HG02588 (cell line): ENCODE measurements around the gene UTP3.
"Not testable (repeated sequence)": the region's sequence is repeated elsewhere in the genome, so short reads cannot be mapped to it uniquely, and the experiment has no call there.

Source experiments
- ATAC-seq: cut with Tn5 transposase; IDR thresholded peaks from one replicate; pipeline ENCODE4 v1.9.1; 2021; ENCODE audit warnings: mild to moderate bottlenecking, moderate library complexity; ENCODE audit not compliant: unreplicated experiment

UTP3 gene, protein sequence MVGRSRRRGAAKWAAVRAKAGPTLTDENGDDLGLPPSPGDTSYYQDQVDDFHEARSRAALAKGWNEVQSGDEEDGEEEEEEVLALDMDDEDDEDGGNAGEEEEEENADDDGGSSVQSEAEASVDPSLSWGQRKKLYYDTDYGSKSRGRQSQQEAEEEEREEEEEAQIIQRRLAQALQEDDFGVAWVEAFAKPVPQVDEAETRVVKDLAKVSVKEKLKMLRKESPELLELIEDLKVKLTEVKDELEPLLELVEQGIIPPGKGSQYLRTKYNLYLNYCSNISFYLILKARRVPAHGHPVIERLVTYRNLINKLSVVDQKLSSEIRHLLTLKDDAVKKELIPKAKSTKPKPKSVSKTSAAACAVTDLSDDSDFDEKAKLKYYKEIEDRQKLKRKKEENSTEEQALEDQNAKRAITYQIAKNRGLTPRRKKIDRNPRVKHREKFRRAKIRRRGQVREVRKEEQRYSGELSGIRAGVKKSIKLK

GRCh38 chr4:70687821-70688794 is at the start of gene UTP3:
TSS of gene UTP3 (plus strand) at chr4:70688532. CDS start at chr4:70688678, 146 bp downstream.
- ATAC-seq, result peak; percentile 92

DNA sequence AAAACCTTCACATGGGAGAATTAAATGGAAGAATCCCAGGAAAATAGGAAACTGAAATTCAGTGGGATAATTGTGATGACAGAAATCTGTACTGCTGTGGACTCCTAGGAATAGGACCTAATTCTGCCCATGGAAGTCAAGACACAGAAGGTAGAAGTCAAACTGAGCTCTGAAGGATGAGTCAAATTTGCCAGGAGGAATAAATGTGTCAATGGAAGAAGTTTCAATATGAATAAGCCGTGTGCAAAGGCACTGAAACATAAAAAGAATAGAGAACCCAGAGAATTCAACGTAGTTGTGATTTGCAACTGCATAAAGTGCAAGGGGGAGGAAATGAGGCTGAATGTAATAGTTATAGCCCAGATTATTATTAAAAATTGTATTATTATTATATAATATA is 48.1 kb upstream of the UTP3 start:
- no peak for ATAC-seq

- not testable (repeated sequence) for ATAC-seq
Observed at GRCh38 chr4:70650741-70651140, 37.6 kb upstream of the UTP3 start.

DNA sequence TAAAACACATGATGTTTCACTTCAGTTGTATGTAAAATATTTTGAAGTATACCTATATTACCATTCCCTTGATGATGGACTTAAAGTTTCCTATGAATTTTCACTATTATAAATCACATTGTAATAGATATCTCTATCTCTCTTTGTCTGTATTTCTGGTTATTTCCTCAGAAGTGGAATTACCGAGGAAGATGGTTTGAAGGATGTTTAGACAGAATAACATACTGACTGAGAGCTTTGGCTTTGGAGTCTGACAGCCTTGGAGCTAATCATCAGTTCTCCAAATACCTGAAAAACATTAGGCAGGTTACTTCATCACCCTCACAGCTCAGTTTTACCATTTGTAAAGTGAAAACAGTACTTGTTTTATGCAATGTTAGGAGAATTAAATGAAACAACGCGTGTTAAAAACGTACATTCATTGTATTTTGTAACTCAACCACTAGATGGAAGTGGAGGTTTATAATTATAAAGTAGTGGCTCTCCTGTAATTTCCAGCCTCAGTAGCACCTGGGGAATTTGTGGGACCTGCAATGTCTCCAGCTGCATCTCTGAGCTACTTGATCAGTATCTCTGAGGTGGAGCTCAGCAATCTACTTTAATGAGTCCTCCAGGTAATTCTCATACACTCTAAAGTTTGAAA is 36.3 kb upstream of the UTP3 start:
- ATAC-seq, result no peak

DNA sequence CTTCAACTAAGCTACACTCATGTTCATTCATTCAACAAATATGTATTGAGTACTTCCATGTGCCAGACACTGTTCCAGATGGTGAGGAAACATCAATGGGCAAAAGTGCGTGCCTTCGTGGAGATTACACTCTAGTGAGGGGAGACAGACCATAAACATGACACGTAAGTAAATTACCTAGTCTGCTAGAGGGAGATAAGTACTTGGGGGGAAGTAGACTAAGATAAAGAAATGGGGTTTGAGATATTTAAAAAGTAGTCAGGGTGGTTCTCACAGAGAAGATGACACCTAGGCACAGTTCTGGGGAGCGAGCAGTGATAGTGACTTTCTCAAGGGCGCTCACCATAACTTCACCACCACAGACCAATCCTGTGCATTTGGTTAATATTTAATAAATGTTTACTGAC is 33.7 kb upstream of the UTP3 start:
- no peak for ATAC-seq

DNA sequence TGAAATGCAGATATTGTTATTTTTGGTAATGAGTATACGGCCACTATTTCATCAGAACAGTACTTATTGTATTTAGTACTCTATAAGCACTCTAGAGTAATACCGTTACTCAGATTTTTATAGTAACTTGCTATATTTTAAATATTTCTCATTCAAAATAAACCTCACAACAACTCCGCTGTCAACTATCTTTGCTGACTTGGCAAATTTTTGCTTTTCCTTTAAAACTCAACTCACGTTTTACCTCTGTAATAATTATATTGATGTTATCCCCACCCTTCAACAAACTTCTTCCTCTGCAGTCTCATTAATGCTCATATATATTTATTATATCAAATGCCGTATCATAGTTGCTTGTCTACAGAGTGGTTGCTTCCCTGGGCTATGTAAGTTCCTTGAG is 31.0 kb upstream of the UTP3 start:
- no peak for ATAC-seq

GRCh38 chr4:70658418-70658817 is 29.9 kb upstream of the UTP3 start:
- no peak for ATAC-seq

- no peak for ATAC-seq
Observed at GRCh38 chr4:70660106-70660505, 28.2 kb upstream of the UTP3 start.

DNA sequence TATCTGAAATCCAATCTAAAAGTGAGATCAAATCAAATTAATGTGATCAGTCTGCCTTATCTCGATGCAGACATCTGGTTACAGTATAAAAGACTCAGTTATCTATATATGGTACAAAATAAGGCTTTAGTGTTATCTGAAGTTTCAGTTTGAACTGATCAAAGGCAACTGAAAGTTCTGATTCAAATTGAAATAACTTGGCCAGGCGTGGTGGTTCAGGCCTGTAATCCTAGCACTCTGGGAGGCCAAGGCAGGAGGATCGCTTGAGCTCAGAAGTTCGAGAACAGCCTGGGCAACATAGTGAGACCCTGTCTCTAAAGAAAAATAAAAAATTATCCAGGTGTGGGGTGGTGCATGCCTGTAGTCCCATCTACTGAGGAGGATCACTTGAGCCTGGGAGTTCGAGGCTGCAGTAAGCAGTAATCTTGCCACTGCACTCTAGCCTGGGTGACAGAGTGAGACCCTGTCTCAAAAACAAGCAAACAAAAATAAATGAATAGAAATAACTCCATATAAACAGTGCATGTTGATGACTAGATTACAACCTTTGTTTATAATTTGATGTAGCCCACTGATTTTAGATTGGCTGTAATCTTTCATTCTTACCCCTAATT is 26.9 kb upstream of the UTP3 start:
- peak; percentile 77 for ATAC-seq

- ATAC-seq, result peak; percentile 59
Observed at GRCh38 chr4:70666369-70666768, 22.0 kb upstream of the UTP3 start, which contains the start of gene JCHAIN. TSS of gene JCHAIN (minus strand) at chr4:70666508. CDS start at chr4:70666490, 18 bp downstream.

GRCh38 chr4:70667740-70668535 is 20.4 kb upstream of the UTP3 start:
- ATAC-seq, result no peak

DNA sequence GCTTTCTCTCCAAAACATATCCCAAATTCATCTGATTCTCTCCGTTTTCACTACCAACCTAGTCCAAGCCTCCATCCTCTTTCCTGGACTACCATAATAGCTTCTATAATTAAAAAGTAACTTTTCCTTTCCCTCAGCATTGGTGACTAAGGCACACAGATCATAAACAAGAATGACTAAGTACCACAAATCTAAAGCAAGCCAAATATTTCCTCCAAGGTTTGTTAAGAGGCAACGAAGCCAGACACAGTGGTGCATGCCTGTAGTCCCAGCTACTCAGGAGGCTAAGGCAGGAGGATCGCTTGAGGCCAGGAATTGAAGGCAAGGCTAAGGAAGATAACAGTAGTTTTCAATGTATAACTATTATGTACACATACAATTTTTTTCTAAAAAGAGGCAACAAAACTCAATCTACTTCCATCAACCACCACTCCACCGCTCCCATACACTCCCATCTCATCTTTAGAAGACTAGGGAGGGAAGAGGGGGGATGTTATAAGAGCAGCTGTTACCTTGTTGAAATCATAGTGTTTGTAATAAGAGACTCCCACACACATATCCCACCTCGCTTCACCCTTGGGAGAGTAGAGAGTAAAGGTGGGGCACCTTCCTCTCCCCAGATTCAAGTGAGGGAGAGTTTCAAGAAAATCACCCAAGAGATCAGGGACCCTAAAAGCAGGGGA is 17.9 kb upstream of the UTP3 start:
- no peak for ATAC-seq

DNA sequence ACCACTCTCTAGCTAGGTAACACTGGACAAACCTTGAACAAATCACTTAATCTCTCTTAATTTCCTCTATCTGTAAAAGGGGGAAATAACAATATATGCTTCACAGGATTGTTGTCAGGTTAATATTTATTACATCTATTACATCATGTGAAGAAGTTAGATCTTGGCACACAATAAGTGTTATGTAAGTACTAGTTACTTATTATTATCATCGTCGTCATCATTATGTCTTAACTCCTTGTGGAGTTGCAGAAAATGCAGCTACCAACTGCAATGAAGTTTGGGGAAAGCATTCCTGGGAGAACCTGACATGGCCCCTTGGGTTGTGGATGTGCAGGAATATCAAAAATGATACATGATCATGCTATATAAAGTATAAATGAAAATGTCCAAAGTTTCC is 17.2 kb upstream of the UTP3 start:
- ATAC-seq, result no peak

GRCh38 chr4:70674191-70674590 is 14.1 kb upstream of the UTP3 start:
- ATAC-seq, result no peak

GRCh38 chr4:70674731-70675130 is 13.6 kb upstream of the UTP3 start:
- no peak for ATAC-seq

DNA sequence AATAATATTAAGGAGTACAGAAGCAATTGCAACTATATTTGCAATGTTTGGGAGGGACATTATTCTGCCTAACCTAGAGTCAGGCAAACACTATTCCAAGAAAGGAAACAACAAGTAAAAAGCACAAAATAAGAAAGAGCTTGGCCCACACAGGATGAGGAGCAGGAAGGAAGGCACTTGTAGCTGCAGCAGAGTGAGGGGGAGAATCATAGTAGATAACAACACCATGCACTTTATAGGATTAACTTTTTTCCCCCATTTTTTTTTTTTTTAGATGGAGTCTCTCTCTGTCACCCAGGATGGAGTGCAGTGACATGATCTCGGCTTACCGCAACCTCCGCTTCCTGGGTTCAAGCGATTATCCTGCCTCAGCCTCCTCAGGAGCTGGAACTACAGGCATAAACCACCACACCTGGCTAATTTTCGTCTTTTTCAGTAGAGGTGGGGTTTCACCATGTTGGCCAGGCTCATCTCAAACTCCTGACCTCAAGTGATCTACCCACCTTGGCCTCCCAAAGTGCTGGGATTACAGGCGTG is 11.7 kb upstream of the UTP3 start:
- no peak for ATAC-seq

DNA sequence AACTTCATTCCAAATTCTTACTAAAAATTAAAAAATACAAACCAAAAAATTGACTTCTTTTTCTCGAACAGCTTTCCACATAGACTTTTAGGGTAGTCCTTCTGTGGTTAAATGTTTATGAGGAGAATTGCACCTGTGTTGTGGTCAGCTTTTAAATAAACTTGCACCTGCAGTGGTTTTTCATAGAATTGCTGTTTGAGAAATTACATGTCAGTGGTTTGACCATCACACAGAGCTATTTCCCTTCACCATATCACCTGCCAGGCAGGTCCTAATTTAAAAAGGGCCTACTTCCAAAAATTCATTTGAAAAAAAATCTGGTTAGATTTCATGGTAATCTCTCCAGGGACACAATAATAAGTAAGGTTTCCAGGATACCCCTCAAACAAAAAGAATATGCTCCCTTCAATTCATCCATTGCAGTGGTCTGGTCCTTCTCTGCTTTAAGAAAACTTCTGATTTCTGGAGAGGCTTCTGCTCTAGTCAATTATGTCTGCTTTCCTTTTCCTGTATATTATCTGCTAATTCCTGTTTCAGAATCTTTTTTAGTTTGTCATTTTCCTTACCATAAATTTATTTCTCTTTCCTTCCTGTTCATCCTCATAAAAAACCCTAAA is 9.8 kb upstream of the UTP3 start:
- peak; percentile 79 for ATAC-seq

DNA sequence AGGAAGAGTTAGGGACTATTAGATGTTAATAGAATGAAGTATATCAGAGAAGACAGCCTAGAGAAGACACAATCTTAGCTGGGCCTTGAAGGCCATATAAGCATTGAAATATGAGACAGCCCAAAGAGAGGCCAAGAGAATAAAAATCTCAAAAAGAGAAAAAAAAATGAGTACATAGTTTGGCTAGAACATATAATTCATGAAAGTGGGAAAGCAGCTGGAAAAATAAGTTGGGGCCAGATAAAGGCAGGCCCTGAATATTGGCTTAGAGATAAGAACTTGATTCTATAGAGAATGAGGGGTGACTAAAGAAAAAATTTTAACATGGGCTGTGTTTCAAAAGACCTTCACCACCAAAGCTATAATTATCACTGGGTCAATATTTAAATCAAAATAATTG is 7.4 kb upstream of the UTP3 start:
- ATAC-seq, result no peak

- no peak for ATAC-seq
Observed at GRCh38 chr4:70681704-70682103, 6.6 kb upstream of the UTP3 start.
